RPMI7951 (cell line): ENCODE data around the gene GUCY2C. TPM values are rescaled to one million over a fixed set of nuclear protein-coding genes. Genes with fewer than 3 reads are reported as not detected.
"Not testable (repeated sequence)": the region's sequence is repeated elsewhere in the genome, so short reads cannot be mapped to it uniquely, and the experiment has no call there.

ENCODE experiments used
- DNase-seq: peaks from one replicate; pipeline ENCODE4 v3.0.0-alpha.2; 2012; ENCODE audit warnings: low read depth
- total RNA-seq: library from RNA; depleted of rRNA; stranded (reverse); fragments of >200 nt; shearing (Covaris generic); gene quantifications from 2 replicates; pipeline ENCODE4 v1.2.3, GENCODE V29; 2014; rRNA removed

Gene GUCY2C
- not detected in 2 replicates for total RNA-seq

GRCh38 chr12:14696265-14696741 lies at the start of gene GUCY2C:
GUCY2C (minus strand) TSS chr12:14696599; CDS start chr12:14696448, 151 bp downstream.
- peak; percentile 1 for DNase-seq

GRCh38 chr12:14743061-14743460 lies 46.7 kb upstream of the GUCY2C start:
- no peak for DNase-seq

DNA sequence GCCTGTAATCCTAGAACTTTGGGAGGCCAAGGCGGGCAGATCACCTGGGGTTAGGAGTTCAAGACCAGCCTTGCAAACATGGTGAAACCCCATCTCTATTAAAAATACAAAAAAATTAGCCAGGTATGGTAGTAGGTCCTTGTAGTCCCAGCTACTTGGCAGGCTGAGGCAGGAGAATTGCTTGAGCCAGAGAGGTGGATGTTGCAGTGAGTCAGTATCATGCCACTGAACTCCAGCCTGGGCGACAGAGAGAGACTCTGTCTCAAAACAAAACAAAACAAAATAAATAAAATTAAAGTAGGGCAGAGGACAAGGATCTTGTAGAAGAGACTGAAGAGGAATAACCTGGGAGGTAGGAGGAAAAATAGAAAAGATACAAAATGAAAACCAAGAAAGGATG lies 45.5 kb upstream of the GUCY2C start:
- DNase-seq, result no peak

- no peak for DNase-seq
These were observed 44.8 kb upstream of the GUCY2C start for GRCh38 chr12:14741153-14741552.

DNA sequence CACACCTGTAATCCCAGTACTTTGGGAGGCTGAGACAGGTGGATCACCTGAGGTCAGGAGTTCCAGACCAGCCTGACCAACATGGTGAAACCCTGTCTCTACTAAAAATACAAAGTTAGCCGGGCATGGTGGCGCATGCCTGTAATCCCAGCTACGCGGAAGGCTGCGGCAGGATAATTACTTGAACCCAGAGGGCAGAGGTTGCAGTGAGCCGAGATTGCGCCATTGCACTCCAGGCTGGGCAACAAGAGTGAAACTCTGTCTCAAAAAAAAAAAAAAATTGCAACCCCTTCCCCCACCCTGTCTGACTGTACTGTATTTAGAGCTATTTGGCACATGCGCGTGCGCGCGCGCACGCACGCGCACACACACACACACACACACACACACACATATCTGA lies 40.0 kb upstream of the GUCY2C start:
- DNase-seq, result not testable (repeated sequence)

GRCh38 chr12:14731821-14732220 lies 35.4 kb upstream of the GUCY2C start:
- DNase-seq, result no peak

DNA sequence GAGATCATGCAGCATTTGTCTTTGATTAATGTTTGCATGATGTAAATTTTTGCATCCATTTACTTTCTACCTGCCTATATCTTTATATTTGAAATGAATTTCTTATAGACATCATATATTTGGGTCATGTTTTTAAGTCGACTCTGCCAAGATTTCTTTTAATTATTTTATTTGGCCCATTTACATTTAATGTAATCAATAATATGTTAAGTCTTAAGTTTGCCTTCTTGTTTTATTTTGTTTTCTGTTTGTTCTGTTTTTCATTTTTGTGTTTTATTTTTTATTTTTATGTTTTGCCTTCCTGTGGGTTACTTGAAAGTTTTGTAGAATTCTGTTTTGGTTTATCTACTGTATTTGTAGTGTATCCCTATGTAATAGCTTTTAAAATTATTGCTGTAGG lies 33.2 kb upstream of the GUCY2C start:
- no peak for DNase-seq

DNA sequence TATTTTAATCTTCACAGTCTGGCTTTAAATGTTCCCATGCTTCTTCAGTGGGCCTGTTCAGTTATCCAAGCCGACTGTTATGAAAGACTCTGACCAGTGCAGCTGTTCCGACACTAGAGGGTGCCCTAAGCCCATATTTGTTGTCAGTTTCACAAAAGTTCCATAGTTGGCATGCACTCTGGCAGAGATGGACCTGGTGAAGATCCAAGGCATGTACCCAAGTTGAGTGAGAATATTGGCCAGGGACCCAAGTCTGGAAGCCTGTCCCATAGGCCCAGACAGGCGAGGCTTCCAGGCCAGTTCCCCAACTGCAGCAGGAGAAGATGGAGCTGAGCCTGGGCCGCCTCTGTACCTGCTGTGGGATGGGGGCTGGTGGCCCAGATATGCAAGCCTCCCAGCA lies 27.4 kb upstream of the GUCY2C start:
- peak; percentile 60 for DNase-seq

- peak; percentile 51 for DNase-seq
These were observed 20.5 kb upstream of the GUCY2C start for GRCh38 chr12:14716848-14717444.

- DNase-seq, result no peak
These were observed 18.0 kb upstream of the GUCY2C start for GRCh38 chr12:14714437-14714836.

DNA sequence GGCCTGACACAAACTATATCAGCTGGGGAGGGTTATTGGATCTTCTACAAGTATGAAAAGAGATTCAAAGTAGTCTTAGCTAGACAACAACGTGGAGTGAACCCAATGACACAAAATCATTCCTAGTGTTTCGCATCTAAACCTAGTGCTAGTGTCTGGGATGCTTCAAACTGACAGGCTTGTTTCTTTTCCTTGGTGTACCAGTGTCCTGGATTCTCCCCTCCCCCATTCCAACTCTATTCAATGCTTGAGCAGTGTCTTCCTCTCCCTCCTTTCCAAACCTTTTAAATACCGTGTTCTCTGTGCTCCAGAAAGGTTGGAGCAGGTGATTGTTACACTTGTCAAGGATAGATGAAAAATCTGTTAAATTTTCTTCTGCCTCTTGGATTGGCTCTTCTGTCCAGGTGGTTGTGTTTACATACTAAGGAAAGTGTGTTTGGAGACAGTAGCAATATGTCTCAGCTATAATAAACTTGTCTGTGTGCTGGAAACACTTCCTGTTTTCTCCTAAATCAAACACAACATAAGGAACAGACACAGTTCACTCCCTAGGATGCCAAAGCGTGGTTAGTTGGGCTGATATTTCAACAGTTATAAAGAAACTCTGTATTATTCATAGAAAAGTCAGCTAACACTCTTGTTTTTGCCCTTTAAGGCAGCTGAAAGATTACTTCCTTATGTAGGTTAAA lies 14.4 kb upstream of the GUCY2C start:
- no peak for DNase-seq

GRCh38 chr12:14701809-14702568 lies 5.6 kb upstream of the GUCY2C start:
- DNase-seq, result no peak

DNA sequence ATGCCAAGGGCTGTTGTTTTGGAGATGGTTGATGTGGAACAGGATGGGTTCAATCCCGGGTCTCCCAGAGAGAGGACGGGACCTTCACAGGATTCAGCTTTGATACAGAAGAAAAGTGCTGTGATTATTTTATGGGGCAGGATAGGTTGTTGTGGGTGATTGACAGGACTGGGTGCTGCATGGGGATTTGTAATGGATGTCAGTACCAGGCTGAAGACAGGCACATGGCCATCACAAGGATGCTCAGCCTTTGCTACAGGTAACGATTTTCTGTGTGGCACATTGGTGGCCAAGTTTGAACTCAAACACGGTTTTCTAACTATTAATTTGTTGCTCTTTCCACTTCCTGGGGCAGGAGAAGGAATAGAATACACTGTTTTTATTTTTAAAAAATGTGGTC lies 4.5 kb upstream of the GUCY2C start:
- no peak for DNase-seq

GRCh38 chr12:14699923-14700322 lies 3.5 kb upstream of the GUCY2C start:
- DNase-seq, result no peak

- no peak for DNase-seq
These were observed 2.2 kb upstream of the GUCY2C start for GRCh38 chr12:14698555-14698954.

DNA sequence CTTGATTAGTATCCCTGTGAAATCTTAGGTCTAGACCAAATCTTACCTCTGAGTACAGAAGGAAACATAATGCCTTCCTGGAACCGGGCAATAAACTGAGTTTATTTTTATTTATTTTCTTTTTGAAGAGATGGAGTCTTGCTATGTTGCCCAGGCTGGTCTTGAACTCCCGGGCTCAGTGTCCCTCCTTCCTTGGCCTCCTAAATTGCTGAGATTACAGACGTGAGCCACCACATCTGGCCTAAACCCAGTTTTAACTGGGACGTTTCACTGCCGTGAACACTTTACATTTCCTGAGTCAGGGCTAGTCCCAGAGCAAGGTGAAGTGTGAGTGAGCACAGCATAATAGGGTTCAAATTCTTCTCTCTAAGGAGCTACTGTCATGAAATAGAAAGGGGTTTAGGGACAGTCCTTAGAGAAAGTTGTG lies 671 bp downstream of the GUCY2C start:
- DNase-seq, result no peak

DNA sequence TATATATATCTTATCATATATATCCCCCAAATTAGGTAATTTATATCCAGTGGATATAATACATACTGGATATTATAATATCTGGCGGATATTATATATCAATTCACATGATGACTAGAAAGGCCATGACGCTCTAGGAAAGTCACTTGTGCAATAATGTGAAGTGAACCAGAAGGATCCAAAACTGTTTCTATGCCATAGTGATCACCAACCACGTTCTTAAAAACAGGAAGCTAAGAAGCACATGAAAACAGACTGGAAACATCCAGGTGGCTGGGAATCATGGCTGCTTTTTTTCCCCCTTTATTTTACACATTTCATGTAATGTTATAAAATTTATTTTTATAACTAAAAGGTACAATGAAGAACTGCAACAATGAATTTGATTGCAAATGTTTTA lies 1.4 kb downstream of the GUCY2C start:
- no peak for DNase-seq

GRCh38 chr12:14694145-14694714 lies 2.2 kb downstream of the GUCY2C start:
- DNase-seq, result no peak

- no peak for DNase-seq
These were observed 3.3 kb downstream of the GUCY2C start for GRCh38 chr12:14693116-14693515.

- peak; percentile 21 for DNase-seq
These were observed 4.8 kb downstream of the GUCY2C start for GRCh38 chr12:14691560-14691959.

DNA sequence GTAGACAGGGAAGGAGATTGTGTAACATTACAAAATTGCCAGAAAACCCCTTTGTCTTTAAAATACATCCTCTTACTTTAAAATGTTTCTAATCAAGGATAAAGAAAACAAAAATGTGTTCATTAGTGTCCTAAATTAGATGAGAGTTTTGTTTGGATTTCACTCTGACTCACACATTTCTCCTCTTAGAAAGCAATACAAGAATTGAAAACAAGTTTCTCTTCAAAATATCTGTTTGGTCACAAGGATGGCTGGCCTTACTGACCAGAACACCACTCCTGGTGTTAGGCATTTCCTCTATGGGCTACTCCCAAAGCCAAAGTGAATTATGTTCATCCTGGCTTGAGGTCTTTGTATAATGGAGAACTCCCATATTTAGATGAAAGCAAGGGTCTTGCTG lies 6.4 kb downstream of the GUCY2C start:
- DNase-seq, result no peak

- DNase-seq, result no peak
These were observed 7.3 kb downstream of the GUCY2C start for GRCh38 chr12:14689144-14689543.
